Measurements from ENCODE around the gene TENT5C. TPM values are rescaled to one million over a fixed set of nuclear protein-coding genes. Genes with fewer than 3 reads are reported as not detected.

The TENT5C gene
- total RNA-seq, 1 donor from 2014 or later = 59.3 TPM

DNA sequence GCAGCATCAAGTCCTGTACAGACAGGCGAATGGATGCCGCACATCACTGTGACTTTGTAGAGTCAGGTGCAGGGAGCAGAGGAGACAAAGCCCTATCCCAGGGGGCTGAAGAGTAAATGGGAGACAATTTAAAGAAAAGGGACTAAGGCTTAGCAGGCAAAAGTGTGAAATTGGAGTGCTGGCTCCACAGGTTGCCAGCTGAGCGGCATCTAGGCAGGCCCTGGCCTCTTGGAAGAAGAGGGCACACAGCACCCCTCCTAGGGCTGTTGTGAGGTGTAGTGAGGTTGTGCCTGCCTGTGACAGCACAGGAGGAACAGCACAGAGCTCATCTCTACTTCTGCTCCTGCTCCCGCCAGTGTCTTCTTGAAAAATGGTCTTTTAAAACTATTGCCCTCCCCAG, 47.3 kb downstream of the TENT5C start:
- Mint-ChIP-seq H3K4me3 (peak overlapping the region; percentile 32), H3K9me3 (no peaks in the 10 kb centered on the region), H3K27ac (peak overlapping the region; percentile 93), H3K27me3 (no peaks in the 10 kb centered on the region), H3K4me1 (peaks cover 88% of the 10 kb centered on the region), H3K36me3 (ENCODE audit: low read depth) (no peaks in the 10 kb centered on the region)
- no peak for TF ChIP-seq CTCF (IDR thresholded peaks at IDR 0.05)
- CTCF ChIA-PET = interaction anchor here (4.3 kb wide), 1 partner anchor 22 kb away, joined by 25 read pairs; no protein-coding TSS in a partner anchor
- ATAC-seq (ENCODE audit: low read depth) = no peak
- DNase-seq = no peak
- POLR2A ChIA-PET = interaction anchor here (4.0 to 38.9 kb wide), 3 partner anchors 11 to 28 kb away, joined by 32 to 1269 read pairs (median 106); partner anchors contain the start of gene TENT5C
- intact Hi-C loops (cut with micrococcal nuclease) = no loop called here

DNA sequence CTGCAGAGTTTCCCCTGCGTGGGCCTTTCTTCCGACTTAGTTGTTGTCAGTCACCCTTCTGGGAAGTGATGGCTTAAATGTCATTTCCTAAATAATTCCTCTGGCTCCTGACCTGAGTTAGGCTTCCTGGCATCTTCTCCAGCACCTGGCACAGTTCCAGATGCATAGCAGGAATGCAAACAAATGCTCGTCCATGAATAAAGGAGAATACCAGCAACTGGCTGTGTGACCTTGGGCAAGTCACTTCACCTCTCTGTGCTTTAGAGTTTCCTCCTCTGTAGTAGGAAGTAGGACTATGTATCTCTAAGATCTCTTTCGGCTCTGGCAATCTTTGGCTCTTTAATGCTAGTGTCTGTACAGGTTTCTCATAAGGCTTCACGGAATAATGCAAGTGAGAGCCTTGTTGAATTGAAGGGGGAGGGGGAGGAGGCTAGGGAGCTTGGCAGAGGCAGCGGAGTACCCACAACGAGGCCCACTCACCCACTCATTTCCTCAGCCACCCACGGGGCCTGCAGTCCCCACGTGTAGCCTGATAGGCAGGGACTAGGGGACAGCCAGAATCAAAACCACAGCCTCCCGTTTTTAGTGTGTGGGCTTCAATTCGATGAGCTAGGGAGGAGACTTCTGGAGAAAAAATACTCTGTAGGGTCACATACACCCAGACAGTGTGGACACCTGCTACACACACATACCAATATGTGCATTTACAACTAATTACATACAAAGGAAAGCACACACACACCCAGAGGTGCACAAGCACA, 48.1 kb downstream of the TENT5C start:
- ATAC-seq (ENCODE audit: low read depth) = peak; percentile 45
- H3K4me1 Mint-ChIP-seq = peaks cover 91% of the 10 kb centered on the region
- ChIA-PET POLR2A (interaction anchor here (1.2 to 38.9 kb wide), 6 partner anchors 11 to 1097 kb away, joined by 3 to 1269 read pairs (median 24); partner anchors contain the start of gene TENT5C), CTCF (interaction anchor here (1.0 to 4.3 kb wide), 5 partner anchors 11 to 118 kb away, joined by 3 to 25 read pairs (median 13); no protein-coding TSS in a partner anchor)
- no peaks in the 10 kb centered on the region for H3K36me3 Mint-ChIP-seq (ENCODE audit: low read depth)
- intact Hi-C loops (cut with micrococcal nuclease) = loop anchor here (1.0 kb wide), 5 partner anchors 10 to 119 kb away; partner anchors contain the start of gene TENT5C
- DNase-seq = no peak
- H3K27me3 Mint-ChIP-seq = no peaks in the 10 kb centered on the region
- no peak for TF ChIP-seq CTCF (IDR thresholded peaks at IDR 0.05)
- peak overlapping the region; percentile 49 for H3K4me3 Mint-ChIP-seq
- H3K9me3 Mint-ChIP-seq = no peaks in the 10 kb centered on the region
- peak overlapping the region; percentile 93 for H3K27ac Mint-ChIP-seq

- Mint-ChIP-seq H3K36me3 (ENCODE audit: low read depth) (no peaks in the 10 kb centered on the region), H3K27me3 (no peaks in the 10 kb centered on the region), H3K4me3 (peak overlapping the region; percentile 49), H3K27ac (peak overlapping the region; percentile 93), H3K9me3 (no peaks in the 10 kb centered on the region), H3K4me1 (peaks cover 92% of the 10 kb centered on the region)
- ChIA-PET CTCF (interaction anchor here (1.0 to 4.3 kb wide), 6 partner anchors 8 to 119 kb away, joined by 3 to 25 read pairs (median 10); no protein-coding TSS in a partner anchor), POLR2A (interaction anchor here (0.7 to 38.9 kb wide), 7 partner anchors 10 to 1097 kb away, joined by 3 to 1269 read pairs (median 16); partner anchors contain the start of gene TENT5C)
- intact Hi-C loops (cut with micrococcal nuclease) = loop anchor here (1.0 kb wide), 5 partner anchors 10 to 119 kb away; partner anchors contain the start of gene TENT5C
- DNase-seq (peak; percentile 35), ATAC-seq (ENCODE audit: low read depth) (peak; percentile 67)
- TF ChIP-seq CTCF (IDR thresholded peaks at IDR 0.05) = no peak
Observed at GRCh38 chr1:117654493-117655219, 48.8 kb downstream of the TENT5C start.

DNA sequence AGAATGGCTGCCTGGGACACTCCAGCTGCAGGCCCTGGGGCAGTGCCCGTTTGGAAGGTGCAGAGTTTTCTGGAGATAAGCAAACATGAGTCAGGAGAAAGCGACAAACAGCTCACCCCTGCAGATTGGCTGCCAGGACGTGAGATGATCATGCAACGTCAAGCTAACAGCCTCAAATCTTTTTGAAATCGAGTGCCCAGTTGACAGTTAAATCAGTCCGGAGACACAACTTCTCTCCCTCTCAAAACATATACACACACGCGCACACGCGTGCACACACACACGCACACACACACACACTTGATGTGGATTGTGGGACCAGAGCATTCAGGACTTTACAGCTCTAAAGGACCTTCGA, 49.4 kb downstream of the TENT5C start:
- no peaks in the 10 kb centered on the region for H3K36me3 Mint-ChIP-seq (ENCODE audit: low read depth)

More for the DNA sequence above, 49.4 kb downstream of the TENT5C start:
- peak overlapping the region; percentile 93 for H3K27ac Mint-ChIP-seq
- POLR2A ChIA-PET = interaction anchor here (0.7 to 38.9 kb wide), 7 partner anchors 9 to 1098 kb away, joined by 3 to 1269 read pairs (median 16); partner anchors contain the start of gene TENT5C
- peaks cover 95% of the 10 kb centered on the region for H3K4me1 Mint-ChIP-seq
- DNase-seq (no peak), ATAC-seq (ENCODE audit: low read depth) (no peak)
- intact Hi-C loops (cut with micrococcal nuclease) = no loop called here
- peak overlapping the region; percentile 55 for H3K4me3 Mint-ChIP-seq
- H3K27me3 Mint-ChIP-seq = no peaks in the 10 kb centered on the region
- CTCF ChIA-PET = interaction anchor here (1.0 to 4.3 kb wide), 7 partner anchors 9 to 119 kb away, joined by 3 to 25 read pairs (median 6); no protein-coding TSS in a partner anchor
- no peaks in the 10 kb centered on the region for H3K9me3 Mint-ChIP-seq
- no peak for TF ChIP-seq CTCF (IDR thresholded peaks at IDR 0.05)

Data from activated B cell treated with CpG ODN at 0.5 μM for 24 hours (primary cell).